CD4-positive, alpha-beta T cell (primary cell): ENCODE results near the gene TFEB. TPM values are rescaled to one million over a fixed set of nuclear protein-coding genes. Genes with fewer than 3 reads are reported as not detected.

Experiments
- ATAC-seq: fragments of 200-7000 bp; cut with Tn5 transposase; one replicate; pipeline ENCODE4 v1.10.0; 2022; ENCODE audit warnings: mild to moderate bottlenecking; ENCODE audit not compliant: poor library complexity
- CTCF ChIA-PET: fragments of 350-600 bp; sonication (Branson Sonifier 250); formaldehyde crosslinking; loops from one replicate; lab custom pipeline; 2021; ENCODE audit warnings: antibody characterized with exemption, inconsistent platforms; lab: Charles Lee
- POLR2A ChIA-PET: fragments of 350-600 bp; sonication (Branson Sonifier 250); formaldehyde crosslinking; loops from one replicate; lab custom pipeline; 2021; ENCODE audit warnings: antibody characterized with exemption, inconsistent platforms; lab: Charles Lee
- DNase-seq, 14 experiments: peaks; one replicate each; pipeline ENCODE4 v3.0.0-alpha.2; 2013 to 2020; ENCODE audit warnings: mixed read lengths in 2 of 14
- H3K27ac ChIP-seq, 2 donors: one replicate each; pipeline versions ENCODE4 v1.5.1 to v1.7.0; 2013; ENCODE audit warnings: low read length in 2 of 2, low read depth in 1 of 2, mild to moderate bottlenecking in 1 of 2
- H3K27me3 ChIP-seq, 2 experiments: 1 replicate in 1 of 2; 2 replicates in 1 of 2; pipeline versions ENCODE4 v1.6.1 to v1.7.0; 2013; ENCODE audit warnings: low read length in 2 of 2, control low read depth in 1 of 2, mild to moderate bottlenecking in 1 of 2, moderate library complexity in 1 of 2; ENCODE audit not compliant: insufficient read depth in 2 of 2, control insufficient read depth in 1 of 2
- H3K36me3 ChIP-seq: one replicate; pipeline ENCODE4 v1.6.1; 2013; ENCODE audit warnings: low read length, control low read depth; ENCODE audit not compliant: insufficient read depth
- H3K4me1 ChIP-seq: one replicate; pipeline ENCODE4 v1.6.1; 2013; ENCODE audit warnings: low read length, control low read depth; ENCODE audit not compliant: insufficient read depth
- H3K4me3 ChIP-seq: one replicate; pipeline ENCODE4 v1.5.1; 2013; ENCODE audit warnings: mild to moderate bottlenecking, low read length, moderate library complexity
- H3K9me3 ChIP-seq, 2 experiments: 1 replicate in 1 of 2; 2 replicates in 1 of 2; pipeline versions ENCODE4 v1.6.1 to v1.7.0; 2013; ENCODE audit warnings: low read length in 2 of 2, mild to moderate bottlenecking in 2 of 2, control low read depth in 1 of 2, moderate library complexity in 1 of 2; ENCODE audit not compliant: control insufficient read depth in 1 of 2, insufficient read depth in 1 of 2
- H3K27ac Mint-ChIP-seq: one replicate; pipeline ENCODE4 v1.8.0; 2020; ENCODE audit warnings: mixed read lengths
- H3K27me3 Mint-ChIP-seq: one replicate; pipeline ENCODE4 v1.8.0; 2021; ENCODE audit warnings: mixed read lengths
- H3K36me3 Mint-ChIP-seq: one replicate; pipeline ENCODE4 v1.8.0; 2021; ENCODE audit warnings: low read depth, mixed read lengths
- H3K4me1 Mint-ChIP-seq: one replicate; pipeline ENCODE4 v1.8.0; 2021; ENCODE audit warnings: low read depth, mixed read lengths
- H3K4me3 Mint-ChIP-seq: one replicate; pipeline ENCODE4 v1.8.0; 2020; ENCODE audit warnings: mild to moderate bottlenecking, mixed read lengths
- H3K9me3 Mint-ChIP-seq: one replicate; pipeline ENCODE4 v1.8.0; 2020; ENCODE audit warnings: mixed read lengths
- CTCF ChIP-seq: fragments of 200-600 bp; IDR thresholded peaks from one replicate; pipeline ENCODE4 v1.8.0; 2022; ENCODE audit warnings: antibody characterized with exemption, mild to moderate bottlenecking
- intact Hi-C, 2 experiments: fragments of 100-400 bp; cut with DNase I in 1 of 2; cut with micrococcal nuclease in 1 of 2; formaldehyde crosslinking; loops; one replicate each; pipeline versions ENCODE4 v1.15.1 to v1.9.0; 2023 to 2025; cut with DNase I, micrococcal nuclease
- total RNA-seq, 174 experiments: library from RNA in 2 of 174; stranded (reverse) in 2 of 174; gene quantifications; one replicate each; pipeline ENCODE4 v1.2.3 and lab custom pipeline; 2021 to 2026

Gene TFEB
- total RNA-seq, 2 experiments from 2014 or later = 23.8 to 24.1 TPM

- H3K4me1 ChIP-seq = no peaks in the 10 kb centered on the region
- Mint-ChIP-seq H3K36me3 (no peaks in the 10 kb centered on the region), H3K4me1 (no peaks in the 10 kb centered on the region), H3K9me3 (no peaks in the 10 kb centered on the region), H3K27ac (no peak overlapping the region), H3K4me3 (no peak overlapping the region), H3K27me3 (no peaks in the 10 kb centered on the region)
- intact Hi-C loops = no loop called here
- CTCF ChIA-PET = no interaction called here
- no peak overlapping the region for H3K4me3 ChIP-seq
- POLR2A ChIA-PET = no interaction called here
- ATAC-seq = no peak
- H3K27ac ChIP-seq = no peak overlapping the region
- no peaks in the 10 kb centered on the region for H3K36me3 ChIP-seq
- peaks cover 0 to 3% of the 10 kb centered on the region in 2 experiments for H3K27me3 ChIP-seq
- DNase-seq = no peak
- TF ChIP-seq CTCF = no peak
- no peaks in the 10 kb centered on the region for H3K9me3 ChIP-seq
Measured at GRCh38 chr6:41746107-41746506, 10.7 kb upstream of the TFEB start.

- no peaks in the 10 kb centered on the region for H3K9me3 Mint-ChIP-seq
- no peak for TF ChIP-seq CTCF
- H3K4me1 ChIP-seq = no peaks in the 10 kb centered on the region
- CTCF ChIA-PET = no interaction called here
- intact Hi-C loops = no loop called here
- H3K4me3 Mint-ChIP-seq = no peak overlapping the region
- no peaks in the 10 kb centered on the region for H3K27me3 Mint-ChIP-seq
- H3K36me3 Mint-ChIP-seq = no peaks in the 10 kb centered on the region
- no peak for DNase-seq
- no peak for ATAC-seq
- no peaks in the 10 kb centered on the region for H3K36me3 ChIP-seq
- H3K27ac ChIP-seq = no peak overlapping the region
- no peaks in the 10 kb centered on the region for H3K9me3 ChIP-seq
- no peak overlapping the region for H3K4me3 ChIP-seq
- no peak overlapping the region for H3K27ac Mint-ChIP-seq
- POLR2A ChIA-PET = no interaction called here
- peaks cover 0 to 3% of the 10 kb centered on the region in 2 experiments for H3K27me3 ChIP-seq
- no peaks in the 10 kb centered on the region for H3K4me1 Mint-ChIP-seq
Measured at GRCh38 chr6:41744236-41744787, 8.9 kb upstream of the TFEB start.

GRCh38 chr6:41743406-41744235 lies 8.2 kb upstream of the TFEB start:
- Histone ChIP-seq H3K27me3 (peaks cover 0 to 5% of the 10 kb centered on the region in 2 experiments), H3K4me1 (no peaks in the 10 kb centered on the region), H3K36me3 (no peaks in the 10 kb centered on the region), H3K4me3 (no peak overlapping the region), H3K9me3 (no peaks in the 10 kb centered on the region), H3K27ac (no peak overlapping the region)
- H3K4me1 Mint-ChIP-seq = no peaks in the 10 kb centered on the region
- no peak overlapping the region for H3K4me3 Mint-ChIP-seq
- intact Hi-C loops = no loop called here
- H3K27ac Mint-ChIP-seq = no peak overlapping the region
- no peaks in the 10 kb centered on the region for H3K27me3 Mint-ChIP-seq
- H3K9me3 Mint-ChIP-seq = no peaks in the 10 kb centered on the region
- ATAC-seq (no peak), DNase-seq (no peak)
- no peak for TF ChIP-seq CTCF
- ChIA-PET POLR2A (no interaction called here), CTCF (no interaction called here)
- no peaks in the 10 kb centered on the region for H3K36me3 Mint-ChIP-seq
